Stimulated activated CD8-positive, alpha-beta memory T cell treated with anti-CD3 and anti-CD28 coated beads, Interleukin-15, amount 100 ng/mL, for 48 hours (primary cell): Measurements from ENCODE around the gene MROH9.
"Not testable (repeated sequence)": the region's sequence is repeated elsewhere in the genome, so short reads cannot be mapped to it uniquely, and the experiment has no call there.

Experiments used
- DNase-seq, 2 donors: peaks; one replicate each; pipeline ENCODE4 v3.0.0-alpha.2; 2020; ENCODE audit warnings: low read depth in 2 of 2

MROH9 gene, protein sequence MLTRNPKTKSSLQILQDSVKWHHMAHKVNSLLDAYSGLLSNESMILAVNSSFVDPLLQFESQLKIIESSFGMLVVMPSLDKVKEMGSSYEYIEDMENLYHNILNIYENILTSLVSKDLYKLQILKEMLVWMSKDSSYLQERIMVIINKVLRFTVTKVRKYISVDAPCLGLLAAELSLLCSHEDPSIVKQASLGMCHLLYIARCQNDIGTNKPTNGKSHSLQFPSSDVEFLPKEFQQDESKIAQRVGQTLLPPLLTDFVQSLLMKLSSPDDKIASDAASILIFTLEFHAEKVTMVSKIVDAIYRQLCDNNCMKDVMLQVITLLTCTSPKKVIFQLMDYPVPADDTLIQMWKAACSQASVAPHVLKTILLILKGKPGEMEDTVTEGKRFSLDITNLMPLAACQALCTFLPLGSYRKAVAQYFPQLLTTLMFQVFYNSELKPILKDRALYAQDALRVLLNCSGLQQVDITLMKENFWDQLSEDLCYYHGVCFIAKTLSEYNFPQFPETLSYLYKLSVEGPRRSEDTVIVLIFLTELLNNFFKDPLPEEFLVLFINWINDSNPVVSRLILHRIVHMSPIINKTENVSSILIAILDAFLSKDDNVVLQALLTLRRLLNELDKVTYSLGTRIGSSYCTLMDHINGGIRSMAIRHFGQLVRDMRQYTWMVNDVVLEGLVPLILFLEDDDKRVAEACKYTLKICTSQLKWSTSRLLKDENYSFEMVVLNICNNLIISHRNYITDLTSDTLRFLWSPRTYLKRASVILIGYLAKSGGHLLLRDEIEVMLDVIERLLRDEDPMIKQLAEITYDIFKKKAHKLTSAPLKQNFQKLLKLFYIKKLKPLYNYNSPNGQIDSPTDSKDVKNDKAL

DNA sequence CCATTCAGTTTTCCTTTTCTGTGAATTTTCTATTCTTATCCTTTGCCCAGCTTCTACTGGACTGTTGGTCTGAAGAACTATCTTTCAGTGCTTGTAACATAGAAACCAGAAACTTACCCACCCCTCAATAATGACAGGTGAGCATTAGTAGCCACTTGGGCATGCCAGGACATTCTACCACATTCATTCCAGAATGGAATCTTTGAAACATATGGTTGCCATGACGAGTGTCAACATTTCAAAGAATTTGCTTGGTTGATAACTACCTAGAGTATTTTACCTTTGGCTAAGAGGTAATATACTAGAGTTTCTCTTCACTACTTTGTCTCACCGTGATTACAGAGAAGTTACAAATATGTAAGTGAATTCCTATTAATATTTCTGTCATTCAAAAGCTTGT is at the start of gene MROH9:
Gene MROH9 (plus strand): TSS at position 304 of the 400 bp plus-strand sequence. CDS start 10,023 bp downstream, outside the sequence.
- DNase-seq: no peak

- no peak for DNase-seq
These were observed 49.8 kb upstream of the MROH9 start for GRCh38 chr1:170885551-170885950.

GRCh38 chr1:170886460-170886859 is 48.9 kb upstream of the MROH9 start:
- DNase-seq: no peak

DNA sequence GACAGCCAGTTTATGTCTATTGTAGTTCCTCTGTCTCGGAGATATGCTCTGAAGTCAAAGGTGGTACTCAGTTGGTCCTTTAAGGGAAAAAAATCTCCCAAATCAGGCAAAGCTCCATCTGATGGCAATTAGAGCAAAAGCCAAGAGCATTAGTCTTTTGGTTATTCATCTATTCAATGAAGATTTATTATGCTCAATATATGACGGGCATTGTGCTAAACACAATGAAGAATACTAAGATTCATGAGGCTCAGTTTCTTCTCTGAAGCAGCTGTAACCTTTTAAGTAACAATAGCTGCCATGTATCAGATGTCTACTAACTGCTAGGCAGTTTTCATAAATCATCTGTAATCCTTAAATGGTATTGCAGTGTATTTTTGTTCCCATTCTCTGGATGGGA is 47.6 kb upstream of the MROH9 start:
- DNase-seq: no peak

GRCh38 chr1:170891872-170892271 is 43.5 kb upstream of the MROH9 start:
- DNase-seq: no peak

- DNase-seq: no peak
These were observed 41.6 kb upstream of the MROH9 start for GRCh38 chr1:170893655-170894297.

DNA sequence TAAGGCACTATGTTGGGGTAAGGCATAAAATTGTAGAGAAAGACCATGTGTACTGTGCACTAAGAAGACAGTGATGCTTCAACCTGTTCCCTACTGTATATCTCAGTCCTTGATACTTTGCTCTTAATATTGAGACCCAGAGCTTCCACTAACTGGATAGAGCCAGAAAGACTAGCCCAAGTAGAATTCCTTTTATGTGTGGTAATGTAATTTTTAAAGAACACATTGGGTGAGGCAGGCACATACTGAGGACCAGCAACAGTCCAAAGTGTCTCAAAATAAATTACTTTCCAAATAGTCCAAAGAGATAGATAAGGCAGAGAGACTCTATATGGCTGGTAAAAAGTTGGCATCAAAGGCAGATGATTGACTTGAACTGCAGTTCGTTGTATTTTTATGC is 31.4 kb upstream of the MROH9 start:
- DNase-seq: no peak

DNA sequence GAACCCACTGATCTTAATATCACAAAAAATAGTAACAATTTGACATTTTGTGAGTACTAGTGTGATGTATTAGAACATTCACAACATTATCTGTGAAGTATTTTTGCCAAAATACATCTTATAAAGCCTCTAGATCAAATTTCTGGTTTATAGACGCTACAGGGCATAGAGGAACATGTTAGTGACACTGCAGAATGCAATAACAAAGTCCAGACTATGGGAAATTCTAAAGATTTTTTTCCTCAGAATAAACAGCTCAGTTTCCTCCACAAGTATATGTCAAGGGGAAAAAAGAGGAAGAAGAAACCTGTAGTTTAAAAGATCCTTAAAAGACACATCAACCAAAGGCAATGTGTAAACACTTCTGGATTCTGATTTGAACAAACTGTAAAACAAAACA is 26.4 kb upstream of the MROH9 start:
- DNase-seq: no peak

DNA sequence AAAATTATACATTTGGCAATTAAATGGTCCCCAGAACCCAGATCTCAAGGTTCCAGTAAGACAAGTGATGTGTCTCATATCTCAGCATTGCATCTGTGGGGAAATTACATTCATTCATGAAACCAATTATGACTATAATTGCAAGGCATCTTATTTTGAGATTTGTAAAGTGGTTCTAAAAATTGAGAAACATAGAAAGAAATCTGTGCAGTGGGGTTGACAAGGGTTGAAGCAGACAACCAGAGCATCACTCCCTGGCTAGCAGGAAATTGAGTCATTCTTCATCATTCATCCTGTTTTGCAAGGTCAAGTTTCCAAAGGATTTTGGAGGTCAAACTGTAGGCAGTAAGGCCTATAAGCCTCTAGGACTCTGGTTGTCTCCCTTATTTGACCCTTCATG is 25.1 kb upstream of the MROH9 start:
- no peak for DNase-seq

DNA sequence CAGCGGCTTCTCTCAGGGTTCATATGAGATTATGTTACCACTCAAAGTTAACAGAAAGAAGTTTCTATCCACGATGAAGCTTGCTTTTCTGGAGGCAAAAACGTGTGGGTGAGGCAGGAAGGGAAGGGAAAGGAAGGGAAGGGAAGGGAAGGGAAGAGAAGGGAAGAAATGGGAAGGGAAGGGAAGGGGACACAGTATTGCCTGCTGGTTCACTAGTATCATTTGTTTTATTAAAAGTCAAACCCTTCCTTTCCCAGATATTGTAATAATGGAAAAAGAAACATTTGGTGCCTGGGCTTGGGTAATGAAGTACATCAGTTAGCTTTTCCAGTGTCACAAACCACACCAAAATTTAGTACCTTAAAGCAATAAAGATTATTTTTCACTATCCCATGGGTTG is 18.0 kb upstream of the MROH9 start:
- no peak for DNase-seq

- not testable (repeated sequence) for DNase-seq
These were observed 10.7 kb upstream of the MROH9 start for GRCh38 chr1:170924656-170925055.

DNA sequence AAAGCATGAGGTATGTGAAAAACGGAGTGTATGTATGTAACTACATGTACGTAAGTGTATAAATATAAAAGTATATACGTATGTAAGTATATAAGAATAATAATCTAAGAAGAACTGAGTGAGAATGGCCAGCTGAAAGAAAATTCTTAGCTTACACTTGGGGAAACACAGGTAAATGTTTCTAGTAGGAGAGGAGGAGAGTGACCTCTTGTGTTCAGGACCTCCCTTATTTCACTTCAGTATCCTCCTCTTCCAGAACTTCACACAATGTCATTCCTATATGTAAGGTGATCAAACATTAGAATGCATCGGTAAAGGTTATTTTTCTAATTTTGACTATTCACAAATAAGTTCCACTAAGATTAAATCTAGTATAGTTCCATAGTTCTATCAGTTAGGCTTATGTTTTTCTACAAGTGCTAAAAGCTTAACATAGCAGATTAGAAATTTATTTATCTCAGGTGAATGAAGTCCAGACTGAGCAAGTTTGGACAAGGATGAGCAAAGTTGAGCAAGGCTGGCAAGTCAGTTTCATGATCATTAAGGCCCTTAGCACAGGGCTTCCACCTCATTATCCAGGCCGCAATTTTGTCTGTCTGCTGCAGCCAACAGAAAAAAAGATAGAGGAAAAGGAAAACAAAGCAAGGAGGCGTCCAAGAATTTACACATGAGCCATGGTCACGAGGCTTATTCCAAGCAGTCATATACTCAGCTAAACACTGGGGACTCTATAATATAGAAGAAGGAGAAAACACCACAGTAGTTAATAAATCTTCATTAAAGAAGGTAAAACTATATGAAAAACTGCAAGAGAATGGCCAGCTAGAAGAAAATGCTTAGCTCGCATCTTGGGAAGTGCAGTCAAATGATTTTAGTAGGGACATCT is 7.1 kb upstream of the MROH9 start:
- no peak for DNase-seq

- no peak for DNase-seq
These were observed 5.9 kb upstream of the MROH9 start for GRCh38 chr1:170929412-170929834.

DNA sequence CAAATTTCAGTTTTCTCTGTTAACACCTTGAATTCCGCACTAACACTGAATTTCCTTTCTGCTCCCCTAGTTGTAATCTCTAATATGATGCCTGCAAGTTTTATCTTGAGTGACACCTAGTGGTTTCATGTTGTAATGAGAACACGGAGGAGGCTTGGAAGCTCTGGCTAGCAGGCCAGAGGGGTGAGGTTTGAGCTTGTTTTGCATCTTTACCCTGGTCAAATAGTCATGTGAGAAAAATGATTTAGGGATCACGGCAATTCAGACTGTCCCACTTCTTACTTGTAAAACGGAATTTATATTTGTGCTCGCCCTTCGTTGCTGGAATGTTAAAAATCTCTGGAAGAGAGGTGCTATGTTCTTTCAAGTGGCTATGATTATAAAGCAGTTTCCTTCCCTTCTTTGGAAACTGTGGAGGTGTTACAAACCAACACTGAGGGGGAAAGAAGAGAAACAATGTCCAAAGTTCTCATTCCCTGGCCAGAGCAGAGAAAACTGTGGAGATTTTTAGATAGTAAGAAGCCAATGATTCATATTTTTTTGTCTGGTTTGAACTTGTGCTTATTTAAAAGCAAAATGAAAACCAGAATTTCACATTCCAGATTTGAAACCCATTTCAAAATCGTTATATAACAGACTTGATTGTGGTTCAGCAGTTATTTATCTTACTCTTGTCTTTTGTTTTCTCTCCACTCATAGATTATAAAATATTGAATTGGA is 5.3 kb upstream of the MROH9 start:
- DNase-seq: no peak

DNA sequence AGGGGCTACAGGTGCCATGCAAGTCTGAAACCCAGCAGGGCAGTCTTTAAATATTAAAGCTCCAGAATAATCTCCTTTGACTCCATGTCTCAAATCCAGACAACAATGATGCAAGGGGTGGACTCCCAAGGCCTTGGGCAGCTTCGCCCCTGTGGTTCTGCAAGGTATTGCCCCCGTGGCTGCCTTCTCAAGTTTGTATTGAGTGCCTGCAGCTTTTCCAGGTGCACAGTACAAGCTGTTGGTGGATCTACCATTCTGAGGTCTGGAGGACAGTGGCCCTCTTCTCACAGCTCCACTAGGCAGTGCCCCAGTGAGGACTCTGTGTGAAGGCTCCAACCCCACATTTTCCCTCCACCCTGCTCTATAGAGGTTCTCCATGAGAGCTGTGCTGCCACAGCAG is 3.7 kb upstream of the MROH9 start:
- no peak for DNase-seq

- DNase-seq: no peak
These were observed 3.1 kb upstream of the MROH9 start for GRCh38 chr1:170932236-170932635.

DNA sequence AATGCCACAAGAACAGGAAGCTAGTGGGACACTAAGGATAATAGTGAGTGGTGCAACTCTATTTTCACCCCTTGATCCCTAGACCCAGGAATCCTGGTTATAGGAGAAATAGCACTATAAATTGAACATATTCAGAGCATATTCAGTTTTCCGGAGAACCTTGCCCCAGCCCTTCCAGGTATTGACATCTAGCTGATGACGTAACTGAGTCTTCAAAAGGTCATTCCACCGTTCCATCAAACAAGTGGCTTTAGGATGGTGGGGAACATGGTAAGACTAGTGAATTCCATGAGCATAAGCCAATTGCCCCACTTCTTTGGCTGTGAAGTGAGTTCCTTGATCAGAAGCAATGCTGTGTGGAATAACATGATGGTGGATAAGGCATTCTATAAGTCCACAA is 2.9 kb downstream of the MROH9 start:
- DNase-seq: no peak

DNA sequence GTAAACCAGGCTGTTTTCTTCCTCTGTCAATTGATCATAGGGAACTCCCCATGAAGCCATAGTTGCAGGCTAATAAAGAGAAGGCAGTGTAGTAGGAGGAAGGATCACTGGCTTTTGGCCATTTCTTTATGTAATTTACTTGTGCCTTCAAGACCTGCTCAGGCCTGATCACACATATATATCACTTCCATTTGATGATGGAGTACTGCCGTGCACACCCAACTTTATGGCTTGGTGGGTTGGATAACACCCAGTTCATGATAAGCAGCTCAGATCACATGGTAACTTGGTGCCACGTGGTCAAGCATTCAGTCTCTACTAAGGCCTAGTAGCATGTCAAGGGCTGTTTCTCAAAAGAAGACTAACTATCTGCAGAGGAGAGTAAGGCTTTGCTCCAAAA is 4.1 kb downstream of the MROH9 start:
- no peak for DNase-seq

DNA sequence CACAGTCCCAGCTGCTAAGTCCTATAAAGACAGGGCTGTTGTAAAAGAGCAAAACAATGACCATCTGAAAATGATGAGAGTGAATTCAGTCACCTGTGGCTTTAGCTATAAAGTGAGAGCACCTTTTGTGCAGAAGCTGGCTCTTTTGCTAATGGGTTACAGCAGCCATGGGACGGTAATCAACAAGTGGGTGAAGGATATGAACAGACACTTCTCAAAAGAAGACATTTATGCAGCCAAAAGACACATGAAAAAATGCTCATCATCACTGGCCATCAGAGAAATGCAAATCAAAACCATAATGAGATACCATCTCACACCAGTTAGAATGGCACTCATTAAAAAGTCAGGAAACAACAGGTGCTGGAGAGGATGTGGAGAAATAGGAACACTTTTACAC is 16.4 kb downstream of the MROH9 start:
- DNase-seq: not testable (repeated sequence)

DNA sequence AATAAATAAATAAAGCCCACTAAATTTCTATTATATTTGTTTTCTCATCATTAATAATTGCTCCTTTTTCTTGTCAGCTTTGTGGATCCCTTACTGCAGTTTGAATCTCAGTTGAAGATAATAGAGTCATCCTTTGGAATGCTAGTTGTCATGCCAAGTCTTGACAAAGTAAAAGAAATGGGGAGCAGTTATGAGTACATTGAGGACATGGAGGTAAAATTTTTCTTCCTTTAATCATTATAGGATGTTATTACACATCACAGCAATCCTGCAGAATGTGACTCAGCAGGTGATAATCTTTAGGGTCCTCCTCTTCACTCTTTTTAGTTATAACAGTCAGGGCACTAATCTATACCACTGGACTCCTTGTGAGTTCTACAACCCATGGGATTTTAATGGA is 24.1 kb downstream of the MROH9 start:
- no peak for DNase-seq

DNA sequence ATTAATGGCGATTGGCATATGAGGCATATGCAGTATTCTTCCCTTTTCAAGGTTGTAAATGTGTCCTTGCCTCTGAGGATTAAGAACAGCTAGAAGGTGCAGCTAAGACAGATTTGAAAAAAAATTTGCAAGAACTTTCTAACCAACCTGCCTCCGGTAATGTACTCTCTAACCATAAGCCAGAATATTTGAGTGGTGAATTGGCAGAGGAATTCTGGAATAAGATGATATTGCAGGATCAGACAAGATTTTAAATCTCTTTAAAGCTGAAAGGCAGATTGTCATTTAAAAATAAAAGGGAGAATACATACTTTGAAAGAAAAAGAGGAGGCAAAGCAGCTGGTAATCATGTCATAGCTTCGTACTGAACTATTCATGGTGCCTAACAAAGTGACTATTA is 29.2 kb downstream of the MROH9 start:
- no peak for DNase-seq
